GM12891 (cell line): ENCODE results near the gene WNT7B.

Source experiments
- PAX5 ChIP-seq: IDR thresholded peaks from 2 replicates; pipeline ENCODE4 v1.6.1; 2011; ENCODE audit warnings: low read length, moderate library complexity, mild to moderate bottlenecking; ENCODE audit not compliant: insufficient read depth, severe bottlenecking
- POLR2A ChIP-seq: IDR thresholded peaks from 2 replicates; pipeline ENCODE4 v1.6.1; 2011; ENCODE audit warnings: low read depth, low read length, control low read depth
- POLR2AphosphoS5 ChIP-seq: IDR thresholded peaks from 2 replicates; pipeline ENCODE4 v1.6.1; 2011; ENCODE audit warnings: low read depth, low read length, control low read depth
- SPI1 ChIP-seq: IDR thresholded peaks from 2 replicates; pipeline ENCODE4 v1.6.1; 2011; ENCODE audit warnings: low read depth, low read length, control low read depth
- TAF1 ChIP-seq: IDR thresholded peaks from 2 replicates; pipeline ENCODE4 v1.6.1; 2011; ENCODE audit warnings: low read depth, low read length, control low read depth

DNA sequence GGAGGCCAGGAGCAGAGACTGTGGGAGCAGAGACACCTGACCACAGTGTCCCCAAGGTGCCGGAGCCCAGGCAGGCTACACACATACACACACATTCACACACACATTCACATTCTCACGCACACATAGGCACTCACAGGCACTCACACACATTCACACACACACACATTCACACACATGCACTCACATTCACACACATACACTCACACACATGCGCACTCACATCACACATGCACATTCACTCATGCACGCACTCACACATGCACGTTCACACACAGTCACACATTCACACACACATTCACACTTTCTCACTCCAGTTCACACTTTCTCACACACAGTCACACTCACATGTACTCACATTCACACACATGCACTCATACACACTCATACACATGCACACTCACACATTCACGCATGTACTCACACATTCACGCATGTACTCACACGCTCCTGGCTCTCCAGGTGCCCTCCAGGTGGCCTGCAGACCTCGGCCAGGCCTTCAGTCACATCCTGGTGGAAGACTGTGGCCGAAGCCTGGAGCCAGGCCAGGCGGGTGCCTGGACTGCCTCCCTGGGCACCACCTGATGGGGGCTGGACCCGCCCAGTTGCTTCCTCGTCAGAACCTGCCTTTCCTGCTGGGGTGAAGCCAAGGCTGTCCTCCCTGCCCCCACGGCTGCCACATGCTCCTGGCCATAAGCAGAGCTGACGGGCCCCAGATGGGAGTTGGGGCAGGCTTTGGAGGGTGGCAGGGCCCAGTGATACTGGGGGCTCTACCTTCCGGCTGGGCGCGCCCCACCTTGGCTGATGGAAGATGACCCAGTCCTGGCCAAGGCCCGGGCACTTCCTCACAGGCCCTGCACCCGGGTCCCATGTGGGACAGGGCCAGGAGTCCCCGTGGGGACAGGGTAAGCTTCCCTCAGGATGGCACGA is 89.5 kb downstream of the WNT7B start:
- no peak for TF ChIP-seq TAF1
- TF ChIP-seq POLR2A, result no peak
- TF ChIP-seq PAX5, result no peak
- TF ChIP-seq POLR2AphosphoS5, result no peak
- TF ChIP-seq SPI1, result no peak
